Measurements from ENCODE around the gene NUTM2A.
"Not testable (repeated sequence)": the region's sequence is repeated elsewhere in the genome, so short reads cannot be mapped to it uniquely, and the experiment has no call there.

Gene NUTM2A

GRCh38 chr10:87225148-87225547, at the start of gene NUTM2A:
Gene NUTM2A (plus strand): TSS chr10:87225448. CDS start chr10:87225831, 383 bp downstream.
- DNase-seq (ENCODE audit: low read depth) = not testable (repeated sequence)

DNA sequence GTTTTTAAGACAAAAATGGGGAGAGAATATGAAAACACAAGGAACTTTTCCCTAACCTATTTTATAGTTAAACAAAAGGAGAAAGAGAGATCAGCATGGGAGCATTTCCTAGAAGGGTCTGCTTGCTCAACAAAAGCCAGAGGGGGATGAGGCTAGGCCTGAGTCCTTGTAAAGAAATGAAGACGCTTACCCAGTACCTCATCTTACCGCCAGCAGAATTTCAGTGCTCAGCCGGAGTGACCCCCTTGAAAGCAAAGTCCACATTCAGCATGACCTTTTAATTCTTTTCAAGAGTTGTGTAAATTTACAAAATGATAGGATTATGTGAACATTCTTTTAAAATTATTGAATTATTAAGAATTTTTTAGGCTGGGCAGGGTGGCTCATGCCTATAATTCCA, 47.7 kb upstream of the NUTM2A start:
- not testable (repeated sequence) for DNase-seq (ENCODE audit: low read depth)

GRCh38 chr10:87184421-87184820, 40.8 kb upstream of the NUTM2A start:
- not testable (repeated sequence) for DNase-seq (ENCODE audit: low read depth)

- DNase-seq (ENCODE audit: low read depth) = not testable (repeated sequence)
Observed at GRCh38 chr10:87186016-87186415, 39.2 kb upstream of the NUTM2A start.

DNA sequence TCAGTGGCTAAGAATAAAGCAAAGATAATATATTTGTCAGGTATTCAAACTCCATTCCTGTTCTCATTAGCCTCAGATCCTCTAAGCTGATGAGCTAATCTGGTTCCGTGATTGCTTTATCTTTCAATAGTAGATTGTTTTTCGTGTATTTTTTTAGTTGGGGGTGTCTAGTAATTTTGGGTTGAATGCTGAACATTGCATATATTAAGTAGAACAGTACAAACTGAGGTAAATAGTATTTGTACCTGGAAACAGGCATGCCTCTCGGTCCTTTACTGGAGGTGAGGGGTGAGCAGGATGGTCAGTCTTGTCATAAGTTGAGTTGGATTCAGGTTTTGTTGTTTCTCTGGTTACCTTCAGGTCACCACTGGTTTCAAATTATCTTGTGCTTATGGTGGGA, 37.7 kb upstream of the NUTM2A start:
- not testable (repeated sequence) for DNase-seq (ENCODE audit: low read depth)

- not testable (repeated sequence) for DNase-seq (ENCODE audit: low read depth)
Observed at GRCh38 chr10:87191841-87192240, 33.4 kb upstream of the NUTM2A start.

DNA sequence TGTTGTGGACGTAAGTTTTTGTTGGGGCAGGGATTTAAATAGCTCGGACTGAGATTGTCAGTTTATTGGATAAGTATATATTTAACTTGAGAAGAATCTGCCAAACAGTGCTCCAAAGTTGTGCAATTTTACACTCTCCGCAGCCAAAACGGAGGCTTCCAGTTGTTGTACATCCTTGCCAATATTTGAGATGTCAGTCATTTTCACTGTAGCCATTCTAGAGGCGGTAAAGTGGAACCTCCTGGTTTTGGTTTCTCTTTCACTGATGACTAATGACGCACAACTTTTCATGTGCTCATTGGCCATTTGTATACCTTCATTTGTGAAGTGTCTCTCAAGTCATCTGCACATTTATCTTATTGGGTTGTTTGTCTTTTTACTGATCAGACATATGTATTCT, 24.3 kb upstream of the NUTM2A start:
- not testable (repeated sequence) for DNase-seq (ENCODE audit: low read depth)

- DNase-seq (ENCODE audit: low read depth) = not testable (repeated sequence)
Observed at GRCh38 chr10:87204801-87205200, 20.4 kb upstream of the NUTM2A start.

DNA sequence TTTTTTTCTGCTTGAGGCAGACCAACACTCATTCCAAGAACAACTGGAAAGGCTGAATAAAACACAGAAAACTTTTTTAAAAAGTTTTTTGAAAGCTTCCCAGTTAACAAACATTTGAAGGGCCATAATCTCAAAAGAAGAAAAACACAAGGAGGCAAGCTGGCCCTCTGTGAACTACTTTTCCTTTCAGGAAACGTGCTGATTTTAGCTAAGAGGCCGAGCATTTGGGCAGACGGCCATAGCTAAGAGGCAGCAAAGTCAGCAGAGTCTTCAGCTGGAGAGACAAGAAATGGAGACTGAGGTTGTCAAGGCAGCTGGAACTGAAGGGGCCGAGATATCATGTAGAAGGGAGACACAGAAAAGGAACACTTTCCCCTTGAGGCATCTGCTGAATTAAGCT, 18.3 kb upstream of the NUTM2A start:
- not testable (repeated sequence) for DNase-seq (ENCODE audit: low read depth)

DNA sequence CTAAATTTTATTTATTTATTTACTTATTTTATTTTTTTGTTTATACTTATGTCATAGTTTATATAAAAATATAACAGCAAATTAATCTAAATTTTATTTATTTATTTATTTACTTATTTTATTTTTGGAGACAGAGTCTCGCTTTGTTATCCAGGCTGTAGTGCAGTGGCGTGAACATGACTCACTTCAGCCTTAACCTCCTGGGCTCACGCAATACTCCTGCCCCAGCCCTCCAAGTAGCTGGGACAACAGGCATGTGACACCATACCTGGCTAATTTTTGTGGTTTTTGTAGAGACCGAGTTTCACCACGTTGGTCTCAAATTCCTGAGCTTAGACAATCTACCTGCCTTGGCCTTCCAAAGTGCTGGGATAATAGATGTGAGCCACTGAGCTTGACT, 14.9 kb upstream of the NUTM2A start:
- DNase-seq (ENCODE audit: low read depth) = not testable (repeated sequence)

DNA sequence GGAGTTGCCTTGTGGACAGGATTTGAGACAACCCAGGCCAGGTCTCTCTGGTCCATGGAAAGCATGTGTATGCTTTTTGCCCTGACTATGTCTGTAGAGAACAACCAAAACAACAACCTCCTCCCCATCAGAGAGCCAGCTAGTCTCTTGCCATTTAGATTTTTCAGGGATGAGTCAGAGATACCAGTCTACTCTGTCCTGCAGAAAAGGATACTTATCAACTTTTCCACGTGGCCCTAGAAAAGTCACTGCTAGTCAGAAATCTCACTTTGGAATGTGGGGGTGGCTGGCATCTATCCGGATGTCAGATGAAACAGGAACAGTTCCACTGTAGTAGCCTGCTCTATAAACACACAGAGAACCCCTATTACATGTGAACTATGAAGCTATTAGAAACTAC, 13.4 kb upstream of the NUTM2A start:
- DNase-seq (ENCODE audit: low read depth) = not testable (repeated sequence)

- DNase-seq (ENCODE audit: low read depth) = not testable (repeated sequence)
Observed at GRCh38 chr10:87213150-87213765, 12.0 kb upstream of the NUTM2A start.

DNA sequence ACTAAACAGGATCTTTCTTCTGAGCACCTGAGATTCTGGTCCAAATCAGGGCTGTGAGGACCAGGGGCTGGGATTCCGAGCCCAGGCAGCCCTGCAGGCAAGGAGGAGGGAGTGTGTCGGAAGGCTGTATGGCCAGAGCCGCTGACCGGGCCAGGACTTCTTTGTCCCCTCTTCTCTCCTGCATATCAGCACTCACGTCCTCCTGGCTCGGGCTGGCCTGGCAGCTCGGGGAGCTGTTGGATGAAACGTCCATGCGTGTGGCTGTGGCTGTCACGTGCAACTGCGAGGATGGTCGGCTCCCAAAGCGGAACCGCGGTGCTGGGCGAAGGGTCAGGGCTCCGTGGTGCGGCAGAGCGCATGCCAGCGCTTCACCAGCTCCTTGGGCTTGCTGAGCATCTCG, 11.4 kb upstream of the NUTM2A start:
- DNase-seq (ENCODE audit: low read depth) = not testable (repeated sequence)

DNA sequence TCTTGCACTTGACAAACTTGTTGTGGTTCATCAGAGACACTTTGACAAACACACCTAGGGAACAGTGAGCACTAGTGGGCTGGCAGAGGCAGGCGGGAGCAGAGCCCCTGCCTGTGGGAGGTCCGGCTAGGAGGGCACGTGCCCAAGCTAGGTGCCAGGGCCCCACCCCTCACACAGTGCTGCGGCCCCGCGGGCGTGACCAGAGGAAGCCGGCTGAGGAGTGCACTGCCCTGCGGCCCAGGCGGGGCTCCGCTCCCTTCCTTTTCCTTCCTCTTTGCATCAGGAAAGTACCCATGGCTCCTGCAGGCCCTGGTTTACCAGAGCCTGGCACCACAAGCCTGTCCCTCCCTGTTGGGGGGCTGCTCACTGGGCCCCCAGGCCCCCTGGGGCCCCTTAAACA, 9.1 kb upstream of the NUTM2A start:
- DNase-seq (ENCODE audit: low read depth) = not testable (repeated sequence)

GRCh38 chr10:87219370-87219769, 5.9 kb upstream of the NUTM2A start:
- DNase-seq (ENCODE audit: low read depth) = not testable (repeated sequence)

DNA sequence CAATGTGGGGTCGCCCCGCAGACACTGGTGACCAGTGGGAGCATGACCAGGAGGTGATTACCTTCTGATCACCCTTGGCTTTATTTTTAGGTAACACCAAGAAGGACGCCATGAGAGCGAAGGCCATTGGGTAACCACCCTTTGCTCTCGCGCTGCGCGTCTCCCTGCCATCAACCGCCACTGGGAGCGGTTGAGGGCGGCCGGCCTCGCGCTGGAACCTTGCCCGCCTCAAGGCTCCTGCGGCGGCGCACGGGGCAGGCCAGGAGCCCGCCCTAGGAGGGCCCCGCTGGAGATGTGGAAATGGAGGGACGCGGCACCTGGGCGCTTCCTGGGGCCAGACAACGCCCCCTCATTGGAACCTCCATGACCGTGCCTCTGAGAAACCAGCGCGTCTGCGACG, 2.5 kb upstream of the NUTM2A start:
- DNase-seq (ENCODE audit: low read depth) = not testable (repeated sequence)

DNA sequence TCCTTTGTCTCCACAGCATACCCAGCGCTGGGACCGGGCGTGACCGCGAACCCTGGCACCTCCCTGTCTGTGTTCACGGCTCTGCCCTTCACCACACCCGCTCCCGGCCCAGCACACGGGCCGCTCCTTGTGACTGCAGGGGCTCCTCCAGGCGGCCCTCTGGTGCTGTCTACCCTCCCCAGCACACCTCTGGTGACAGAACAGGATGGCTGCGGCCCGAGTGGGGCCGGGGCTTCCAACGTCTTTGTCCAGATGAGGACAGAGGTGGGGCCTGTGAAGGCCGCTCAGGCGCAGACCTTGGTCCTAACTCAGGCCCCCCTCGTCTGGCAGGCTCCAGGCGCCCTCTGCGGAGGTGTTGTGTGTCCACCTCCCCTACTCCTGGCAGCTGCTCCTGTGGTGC, 3.0 kb downstream of the NUTM2A start:
- DNase-seq (ENCODE audit: low read depth) = not testable (repeated sequence)

- DNase-seq (ENCODE audit: low read depth) = not testable (repeated sequence)
Observed at GRCh38 chr10:87229211-87229610, 4.0 kb downstream of the NUTM2A start.

GRCh38 chr10:87234854-87235253, 9.6 kb downstream of the NUTM2A start:
- DNase-seq (ENCODE audit: low read depth) = not testable (repeated sequence)

- not testable (repeated sequence) for DNase-seq (ENCODE audit: low read depth)
Observed at GRCh38 chr10:87237244-87237643, 12.0 kb downstream of the NUTM2A start.

DNA sequence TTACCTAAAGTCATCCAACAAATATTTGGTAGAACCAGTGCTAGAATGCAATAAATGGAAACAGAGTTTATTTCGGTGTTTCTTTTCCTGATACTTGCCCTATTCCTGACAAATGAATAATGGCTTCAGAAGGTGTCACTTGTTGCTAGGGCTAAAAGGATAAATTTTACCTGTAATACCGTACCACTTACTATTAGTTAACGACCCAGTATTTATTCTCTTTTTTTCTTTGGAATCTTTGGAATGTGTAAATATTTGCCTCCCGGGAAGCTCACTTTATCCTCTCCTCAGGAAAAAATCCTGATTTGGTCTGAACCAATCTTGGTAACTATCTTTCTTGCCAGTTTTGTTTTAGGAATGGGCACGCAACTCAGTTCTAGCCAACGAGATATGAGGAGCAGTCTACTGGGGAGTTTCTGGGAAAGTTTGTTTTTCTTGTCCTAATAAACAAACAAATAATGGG, 14.1 kb downstream of the NUTM2A start:
- DNase-seq (ENCODE audit: low read depth) = not testable (repeated sequence)

DNA sequence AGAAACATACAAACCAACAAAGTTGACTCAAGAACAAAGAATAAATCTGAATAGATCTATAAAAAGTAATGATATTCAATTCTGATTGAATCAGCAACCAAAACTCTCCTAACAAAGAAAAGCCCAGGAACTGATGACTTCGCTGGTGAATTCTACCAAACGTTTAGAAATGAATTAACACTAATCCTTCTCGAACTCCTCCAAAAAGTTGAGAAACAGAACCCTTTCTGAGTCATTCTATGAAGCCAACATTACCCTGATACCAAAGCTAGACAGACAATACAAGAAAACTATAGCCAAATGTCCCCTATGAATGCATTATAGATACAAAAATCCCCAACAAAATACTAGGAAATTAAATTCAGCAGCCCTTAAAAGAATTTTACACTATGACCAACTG, 16.9 kb downstream of the NUTM2A start:
- not testable (repeated sequence) for DNase-seq (ENCODE audit: low read depth)

- DNase-seq (ENCODE audit: low read depth) = not testable (repeated sequence)
Observed at GRCh38 chr10:87247335-87247734, 22.1 kb downstream of the NUTM2A start.

DNA sequence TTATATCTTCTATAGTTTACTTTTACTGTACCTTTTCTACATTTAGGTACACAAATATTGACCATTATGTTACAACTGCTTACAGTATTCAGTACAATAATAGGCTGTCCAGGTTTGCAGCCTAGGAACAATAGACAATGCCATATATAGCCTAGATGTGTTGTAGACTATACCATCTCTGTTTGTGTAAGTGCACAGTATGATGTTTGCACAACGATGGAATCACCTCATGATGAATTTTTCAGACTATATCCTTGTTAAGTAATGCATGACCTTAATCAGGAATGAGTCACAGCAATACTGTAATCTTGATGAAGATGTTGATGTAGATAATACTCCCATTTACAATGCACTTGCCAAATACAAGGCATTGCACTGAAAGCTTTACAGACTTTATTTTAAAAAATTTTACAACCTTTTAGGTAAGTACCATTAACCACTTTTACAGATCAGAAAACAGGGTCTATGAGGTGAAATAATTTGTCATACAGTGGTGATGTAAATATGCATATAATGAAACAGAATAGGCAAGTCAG, 23.6 kb downstream of the NUTM2A start:
- DNase-seq (ENCODE audit: low read depth) = not testable (repeated sequence)

All from activated T-helper 1 cell treated with Interleukin-2 at 50 U/mL for 16 hours (primary cell).